ENCODE measurements around the gene FLT4.

The FLT4 gene

DNA sequence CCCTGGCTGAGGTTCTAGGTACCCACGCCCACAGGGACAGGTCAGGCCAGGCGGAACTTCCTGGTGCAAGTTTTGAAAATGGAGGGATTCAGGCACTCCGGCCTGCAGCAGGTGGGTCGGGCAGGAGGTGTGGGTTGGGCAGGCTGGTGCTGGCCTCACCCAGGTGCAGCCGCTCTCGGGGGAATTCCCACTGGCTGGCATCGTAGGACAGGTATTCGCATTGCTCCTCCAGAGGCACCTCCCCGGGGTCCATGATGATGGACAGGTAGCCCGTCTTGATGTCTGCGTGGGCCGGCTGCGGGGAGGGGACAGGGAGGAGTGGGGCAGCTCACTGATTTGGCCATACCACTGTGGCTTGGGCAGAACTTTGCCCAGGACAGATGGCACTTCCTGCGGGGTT lies 29.4 kb downstream of the FLT4 start:
- Histone ChIP-seq H3K4me3 (ENCODE audit: low read depth in 1 of 2, low read length in 2 of 2) (no peak overlapping the region), H3K27ac (ENCODE audit: low read depth, low read length) (no peak overlapping the region), H3K36me3 (ENCODE audit: control insufficient read depth in 1 of 2, insufficient read depth in 2 of 2, low read length in 2 of 2) (no peaks in the 10 kb centered on the region), H3K27me3 (ENCODE audit: control insufficient read depth in 1 of 2, insufficient read depth in 2 of 2, low read length in 2 of 2) (no peaks in the 10 kb centered on the region), H3K9me3 (ENCODE audit: control insufficient read depth in 1 of 2, low read length in 2 of 2) (no peaks in the 10 kb centered on the region), H3K9ac (ENCODE audit: low read depth in 1 of 2, low read length in 2 of 2) (no peak overlapping the region), H3K4me1 (ENCODE audit: control insufficient read depth in 1 of 2, insufficient read depth in 2 of 2, low read length in 2 of 2) (no peaks in the 10 kb centered on the region)

DNA sequence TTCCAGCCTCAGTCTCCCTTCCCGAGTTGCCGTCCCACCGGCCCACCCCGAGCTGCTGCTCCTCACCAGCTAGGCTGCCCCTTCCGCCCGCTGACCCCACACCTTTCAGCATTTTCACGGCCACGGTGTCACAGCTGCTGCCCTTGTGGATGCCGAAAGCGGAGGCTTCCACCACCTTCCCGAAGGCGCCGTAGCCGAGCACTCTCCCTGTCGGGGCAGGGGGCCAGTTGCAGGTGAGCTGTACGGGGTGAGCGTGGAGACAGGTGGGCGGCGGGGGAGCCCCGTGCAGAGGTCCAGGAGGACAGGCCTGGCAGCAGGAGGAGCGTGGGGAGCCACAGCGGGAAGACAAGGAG lies 29.9 kb downstream of the FLT4 start:
- Histone ChIP-seq H3K27ac (ENCODE audit: low read depth, low read length) (no peak overlapping the region), H3K9ac (ENCODE audit: low read depth in 1 of 2, low read length in 2 of 2) (no peak overlapping the region), H3K4me1 (ENCODE audit: control insufficient read depth in 1 of 2, insufficient read depth in 2 of 2, low read length in 2 of 2) (no peaks in the 10 kb centered on the region), H3K27me3 (ENCODE audit: control insufficient read depth in 1 of 2, insufficient read depth in 2 of 2, low read length in 2 of 2) (no peaks in the 10 kb centered on the region), H3K9me3 (ENCODE audit: control insufficient read depth in 1 of 2, low read length in 2 of 2) (no peaks in the 10 kb centered on the region), H3K4me3 (ENCODE audit: low read depth in 1 of 2, low read length in 2 of 2) (no peak overlapping the region), H3K36me3 (ENCODE audit: control insufficient read depth in 1 of 2, insufficient read depth in 2 of 2, low read length in 2 of 2) (no peaks in the 10 kb centered on the region)

DNA sequence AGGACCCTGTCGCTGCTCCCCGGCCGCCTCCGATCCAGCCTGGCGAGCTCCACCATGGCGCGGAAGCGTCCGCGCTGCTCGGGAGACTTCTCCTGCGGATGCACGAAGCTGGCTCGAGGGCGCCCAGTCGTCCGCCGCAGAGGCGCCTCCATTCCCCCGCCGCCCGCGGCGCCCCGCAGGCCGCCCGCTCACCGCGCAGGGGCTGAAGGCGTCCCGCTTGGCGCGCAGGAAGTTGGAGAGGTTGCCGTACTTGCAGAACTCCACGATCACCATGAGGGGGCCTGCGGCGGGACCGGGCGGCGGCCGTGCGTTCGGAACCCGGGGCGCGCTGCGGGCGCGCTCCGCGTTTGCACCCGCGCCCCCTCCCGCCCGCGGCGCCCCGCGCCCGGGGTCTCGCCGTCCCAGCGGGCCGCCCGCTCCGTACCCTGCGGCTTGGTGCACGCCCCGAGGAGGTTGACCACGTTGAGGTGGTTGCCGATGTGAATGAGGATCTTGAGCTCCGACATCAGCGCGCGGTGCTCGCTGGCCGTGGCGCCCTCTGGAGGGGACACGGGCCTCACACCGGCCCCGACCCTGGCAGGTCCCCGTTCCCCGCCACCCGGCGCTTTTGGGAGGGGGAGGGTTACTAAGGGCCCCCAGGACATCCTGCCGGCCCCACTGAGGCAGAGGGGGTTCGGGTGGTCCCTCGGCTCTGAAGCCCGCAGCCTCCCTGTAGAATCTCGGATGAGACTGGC lies 30.4 kb downstream of the FLT4 start:
- no peaks in the 10 kb centered on the region for H3K4me1 ChIP-seq (ENCODE audit: control insufficient read depth in 1 of 2, insufficient read depth in 2 of 2, low read length in 2 of 2)
- no peaks in the 10 kb centered on the region for H3K9me3 ChIP-seq (ENCODE audit: control insufficient read depth in 1 of 2, low read length in 2 of 2)
- H3K36me3 ChIP-seq (ENCODE audit: control insufficient read depth in 1 of 2, insufficient read depth in 2 of 2, low read length in 2 of 2): no peaks in the 10 kb centered on the region
- H3K9ac ChIP-seq (ENCODE audit: low read depth in 1 of 2, low read length in 2 of 2): no peak overlapping the region
- no peaks in the 10 kb centered on the region for H3K27me3 ChIP-seq (ENCODE audit: control insufficient read depth in 1 of 2, insufficient read depth in 2 of 2, low read length in 2 of 2)
- H3K27ac ChIP-seq (ENCODE audit: low read depth, low read length): no peak overlapping the region
- no peak overlapping the region for H3K4me3 ChIP-seq (ENCODE audit: low read depth in 1 of 2, low read length in 2 of 2)

DNA sequence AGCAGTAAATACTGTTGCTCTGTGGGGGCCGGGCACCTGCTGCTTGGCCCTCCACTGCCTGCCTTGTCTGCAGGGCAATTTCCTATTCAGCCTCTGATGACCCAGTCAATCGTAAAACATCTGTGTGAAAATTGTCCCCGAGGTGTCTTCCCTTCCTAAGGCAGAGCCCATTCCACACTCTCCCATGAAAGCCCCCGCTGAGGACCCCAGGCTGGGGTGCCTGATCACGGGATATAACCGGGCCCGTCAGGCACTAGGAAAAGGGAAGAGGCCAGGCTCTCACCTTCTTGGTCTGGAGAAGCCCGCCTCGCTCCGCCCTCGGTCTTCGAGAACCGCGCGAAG lies 30.9 kb downstream of the FLT4 start:
- Histone ChIP-seq H3K27me3 (ENCODE audit: control insufficient read depth in 1 of 2, insufficient read depth in 2 of 2, low read length in 2 of 2) (no peaks in the 10 kb centered on the region), H3K4me1 (ENCODE audit: control insufficient read depth in 1 of 2, insufficient read depth in 2 of 2, low read length in 2 of 2) (no peaks in the 10 kb centered on the region), H3K36me3 (ENCODE audit: control insufficient read depth in 1 of 2, insufficient read depth in 2 of 2, low read length in 2 of 2) (no peaks in the 10 kb centered on the region), H3K9me3 (ENCODE audit: control insufficient read depth in 1 of 2, low read length in 2 of 2) (no peaks in the 10 kb centered on the region), H3K9ac (ENCODE audit: low read depth in 1 of 2, low read length in 2 of 2) (no peak overlapping the region), H3K4me3 (ENCODE audit: low read depth in 1 of 2, low read length in 2 of 2) (no peak overlapping the region), H3K27ac (ENCODE audit: low read depth, low read length) (no peak overlapping the region)

DNA sequence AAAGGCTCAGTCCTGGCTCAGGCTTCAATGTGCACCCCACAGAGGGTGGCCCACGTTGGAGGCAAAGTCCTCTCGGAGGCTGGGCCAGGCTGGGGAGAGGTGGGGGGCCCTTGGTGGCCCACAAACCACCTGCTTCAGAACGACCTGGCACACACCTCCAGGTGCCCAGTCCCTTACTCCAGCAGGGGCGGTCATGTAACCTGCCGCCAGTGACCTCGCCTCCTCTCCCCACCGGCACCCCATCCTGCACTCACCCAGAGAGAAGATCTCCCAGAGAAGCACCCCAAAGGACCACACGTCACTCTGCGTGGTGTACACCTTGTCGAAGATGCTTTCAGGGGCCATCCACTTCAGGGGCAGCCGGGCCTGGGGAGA lies 35.6 kb downstream of the FLT4 start:
- no peak overlapping the region for H3K4me3 ChIP-seq (ENCODE audit: low read depth in 1 of 2, low read length in 2 of 2)

DNA sequence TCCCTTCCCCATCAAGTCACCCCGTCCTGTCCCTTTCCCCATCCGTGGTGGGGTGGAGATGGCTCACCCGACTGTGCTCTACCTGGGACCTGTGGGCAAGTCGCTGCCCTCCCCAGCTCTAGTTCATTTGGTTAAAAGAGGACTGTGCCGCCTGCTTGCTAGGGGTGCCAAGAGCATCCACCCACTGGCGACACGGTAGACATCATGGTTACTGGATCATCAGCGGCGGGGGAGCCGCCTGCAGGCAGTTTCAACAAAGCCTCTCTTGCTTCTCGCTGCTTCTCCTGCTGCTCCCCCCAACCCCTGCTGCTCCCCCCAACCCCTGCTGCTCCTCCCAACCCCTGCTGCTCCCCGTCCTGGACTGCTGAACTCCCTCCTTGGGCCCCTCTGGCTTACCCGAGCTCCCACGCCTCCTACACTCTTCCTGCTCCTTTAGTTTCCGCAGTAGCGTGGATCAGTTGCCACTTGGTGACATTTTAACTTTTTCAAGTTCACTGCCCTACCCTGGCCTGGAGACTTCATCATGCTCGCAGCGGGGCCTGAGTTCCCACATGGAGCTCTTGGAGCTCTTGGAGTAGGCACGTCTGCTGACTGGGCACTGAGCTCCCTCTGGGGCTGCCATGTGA lies 36.1 kb downstream of the FLT4 start:
- no peak overlapping the region for H3K9ac ChIP-seq (ENCODE audit: low read depth in 1 of 2, low read length in 2 of 2)
- H3K27me3 ChIP-seq (ENCODE audit: control insufficient read depth in 1 of 2, insufficient read depth in 2 of 2, low read length in 2 of 2): no peaks in the 10 kb centered on the region
- no peaks in the 10 kb centered on the region for H3K9me3 ChIP-seq (ENCODE audit: control insufficient read depth in 1 of 2, low read length in 2 of 2)
- no peaks in the 10 kb centered on the region for H3K4me1 ChIP-seq (ENCODE audit: control insufficient read depth in 1 of 2, insufficient read depth in 2 of 2, low read length in 2 of 2)
- H3K27ac ChIP-seq (ENCODE audit: low read depth, low read length): no peak overlapping the region
- no peaks in the 10 kb centered on the region for H3K36me3 ChIP-seq (ENCODE audit: control insufficient read depth in 1 of 2, insufficient read depth in 2 of 2, low read length in 2 of 2)
- no peak overlapping the region for H3K4me3 ChIP-seq (ENCODE audit: low read depth in 1 of 2, low read length in 2 of 2)

More for the DNA sequence above, 35.6 kb downstream of the FLT4 start:
- Histone ChIP-seq H3K9me3 (ENCODE audit: control insufficient read depth in 1 of 2, low read length in 2 of 2) (no peaks in the 10 kb centered on the region), H3K27ac (ENCODE audit: low read depth, low read length) (no peak overlapping the region), H3K4me1 (ENCODE audit: control insufficient read depth in 1 of 2, insufficient read depth in 2 of 2, low read length in 2 of 2) (no peaks in the 10 kb centered on the region), H3K36me3 (ENCODE audit: control insufficient read depth in 1 of 2, insufficient read depth in 2 of 2, low read length in 2 of 2) (no peaks in the 10 kb centered on the region), H3K9ac (ENCODE audit: low read depth in 1 of 2, low read length in 2 of 2) (no peak overlapping the region), H3K27me3 (ENCODE audit: control insufficient read depth in 1 of 2, insufficient read depth in 2 of 2, low read length in 2 of 2) (no peaks in the 10 kb centered on the region)

DNA sequence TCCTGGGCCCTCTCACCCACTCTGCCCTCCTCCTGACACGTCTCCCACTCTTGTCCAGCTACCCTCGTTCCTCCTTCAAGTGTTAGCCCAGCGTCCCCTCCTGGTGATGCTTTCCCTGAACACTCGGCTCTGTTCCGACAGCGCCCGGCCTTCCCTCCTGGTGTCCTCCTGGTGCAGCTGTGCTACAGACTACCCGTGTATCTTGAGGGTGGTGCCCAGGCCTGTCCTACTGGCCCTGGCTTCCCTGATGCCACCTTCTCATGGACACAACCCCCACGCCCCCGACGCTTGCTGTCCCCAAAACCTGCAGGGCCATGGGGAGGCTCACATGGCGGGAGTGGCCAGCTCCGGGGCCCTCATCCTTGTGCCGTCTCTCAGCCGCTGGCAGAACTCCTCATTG lies 36.7 kb downstream of the FLT4 start:
- Histone ChIP-seq H3K4me1 (ENCODE audit: control insufficient read depth in 1 of 2, insufficient read depth in 2 of 2, low read length in 2 of 2) (no peaks in the 10 kb centered on the region), H3K36me3 (ENCODE audit: control insufficient read depth in 1 of 2, insufficient read depth in 2 of 2, low read length in 2 of 2) (no peaks in the 10 kb centered on the region), H3K27me3 (ENCODE audit: control insufficient read depth in 1 of 2, insufficient read depth in 2 of 2, low read length in 2 of 2) (no peaks in the 10 kb centered on the region), H3K9ac (ENCODE audit: low read depth in 1 of 2, low read length in 2 of 2) (no peak overlapping the region), H3K27ac (ENCODE audit: low read depth, low read length) (no peak overlapping the region), H3K9me3 (ENCODE audit: control insufficient read depth in 1 of 2, low read length in 2 of 2) (no peaks in the 10 kb centered on the region), H3K4me3 (ENCODE audit: low read depth in 1 of 2, low read length in 2 of 2) (no peak overlapping the region)

DNA sequence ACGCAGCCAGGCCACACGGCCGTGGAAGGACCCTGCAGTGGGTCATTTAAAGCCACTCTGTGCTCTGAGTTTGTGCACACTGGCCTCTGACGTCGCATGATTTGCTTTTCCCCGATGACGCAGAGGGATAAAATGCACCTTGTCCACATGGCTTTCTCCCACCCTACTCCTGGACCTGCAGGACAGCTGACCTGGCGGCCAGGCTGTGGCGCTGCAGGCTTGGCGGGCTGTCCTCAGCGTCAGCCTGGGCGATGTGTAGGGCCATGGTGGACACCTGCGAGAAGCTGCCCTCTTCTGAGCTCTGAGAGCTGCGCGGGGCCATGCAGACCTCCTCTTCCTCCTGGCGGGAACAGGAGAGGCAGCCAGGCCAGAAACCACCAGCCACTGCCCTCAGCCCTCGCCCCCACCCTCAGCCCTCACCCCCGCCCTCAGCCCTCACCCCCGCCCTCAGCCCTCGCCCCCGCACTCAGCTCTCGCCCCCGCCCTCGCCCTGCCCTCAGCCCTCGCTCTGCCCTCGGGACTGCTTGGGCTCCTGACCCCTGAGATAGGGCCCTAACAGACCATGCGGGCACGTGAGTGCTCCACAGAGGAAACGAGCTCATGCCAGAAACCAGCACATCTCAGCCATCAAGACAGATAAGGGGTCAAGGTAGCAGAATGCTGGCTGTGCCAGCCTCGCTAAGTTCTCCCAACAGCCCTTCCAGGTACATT lies 38.1 kb downstream of the FLT4 start:
- H3K4me1 ChIP-seq (ENCODE audit: control insufficient read depth in 1 of 2, insufficient read depth in 2 of 2, low read length in 2 of 2): no peaks in the 10 kb centered on the region
- no peaks in the 10 kb centered on the region for H3K27me3 ChIP-seq (ENCODE audit: control insufficient read depth in 1 of 2, insufficient read depth in 2 of 2, low read length in 2 of 2)
- H3K4me3 ChIP-seq (ENCODE audit: low read depth in 1 of 2, low read length in 2 of 2): no peak overlapping the region
- no peak overlapping the region for H3K27ac ChIP-seq (ENCODE audit: low read depth, low read length)
- H3K36me3 ChIP-seq (ENCODE audit: control insufficient read depth in 1 of 2, insufficient read depth in 2 of 2, low read length in 2 of 2): no peaks in the 10 kb centered on the region
- no peak overlapping the region for H3K9ac ChIP-seq (ENCODE audit: low read depth in 1 of 2, low read length in 2 of 2)
- no peaks in the 10 kb centered on the region for H3K9me3 ChIP-seq (ENCODE audit: control insufficient read depth in 1 of 2, low read length in 2 of 2)

DNA sequence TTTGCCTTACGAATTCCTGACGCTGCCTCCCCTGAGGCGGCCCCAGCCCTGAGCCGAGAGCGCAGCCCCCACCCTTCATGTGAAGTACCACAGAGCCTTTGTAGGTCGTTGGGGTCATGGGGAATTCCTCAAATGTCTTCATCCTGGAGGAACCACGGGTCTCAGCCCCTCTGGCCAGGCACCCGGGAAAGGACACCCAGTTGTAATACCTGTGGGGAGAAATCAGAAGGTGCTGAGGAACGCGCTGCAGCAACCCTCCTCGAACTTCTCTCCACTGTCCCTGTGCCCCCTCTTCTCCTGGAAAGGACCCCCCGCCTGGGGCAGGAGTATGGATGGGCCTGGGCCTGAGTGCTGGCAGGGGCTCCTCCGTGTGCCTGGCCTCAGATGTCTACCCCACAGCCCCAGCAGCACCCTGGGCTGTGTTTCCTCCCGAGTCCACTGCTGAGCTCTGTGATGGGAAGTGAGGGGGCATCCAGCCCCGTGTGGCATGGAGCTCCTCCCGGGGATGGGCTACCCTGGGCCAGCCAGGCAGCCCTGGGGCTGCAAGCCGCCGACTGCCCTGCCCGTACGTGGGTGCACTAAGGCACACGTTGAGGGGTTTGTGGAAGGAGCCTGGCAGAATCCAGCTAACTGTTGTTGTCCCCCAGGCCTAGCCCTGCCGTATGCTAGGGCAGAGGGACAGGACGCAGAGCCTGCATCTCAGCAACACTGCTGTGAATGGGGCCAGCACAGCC lies 39.4 kb downstream of the FLT4 start:
- H3K4me3 ChIP-seq (ENCODE audit: low read depth in 1 of 2, low read length in 2 of 2): no peak overlapping the region
- H3K4me1 ChIP-seq (ENCODE audit: control insufficient read depth in 1 of 2, insufficient read depth in 2 of 2, low read length in 2 of 2): no peaks in the 10 kb centered on the region

DNA sequence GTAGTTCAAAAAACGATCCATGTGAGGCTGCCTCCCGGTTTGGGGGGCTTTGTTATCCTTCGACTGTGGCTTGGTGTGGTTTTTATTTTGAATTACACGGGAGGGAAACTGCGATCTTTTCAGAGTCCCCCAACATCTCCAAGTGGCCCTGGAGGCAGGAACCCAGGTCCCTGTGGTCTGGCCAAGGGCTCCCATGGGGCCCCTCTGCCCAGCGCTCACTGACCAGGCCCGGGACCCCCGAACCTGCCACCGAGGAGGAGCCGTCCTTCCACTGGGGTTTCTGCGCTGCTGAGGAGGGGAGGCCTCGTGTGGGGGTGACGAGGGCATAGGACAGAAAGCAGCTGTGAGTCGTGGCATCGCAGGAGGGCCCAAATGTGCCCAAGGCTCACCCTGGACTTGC lies 40.0 kb downstream of the FLT4 start:
- Histone ChIP-seq H3K9me3 (ENCODE audit: control insufficient read depth in 1 of 2, low read length in 2 of 2) (no peaks in the 10 kb centered on the region), H3K27me3 (ENCODE audit: control insufficient read depth in 1 of 2, insufficient read depth in 2 of 2, low read length in 2 of 2) (no peaks in the 10 kb centered on the region), H3K27ac (ENCODE audit: low read depth, low read length) (no peak overlapping the region), H3K4me1 (ENCODE audit: control insufficient read depth in 1 of 2, insufficient read depth in 2 of 2, low read length in 2 of 2) (no peaks in the 10 kb centered on the region), H3K4me3 (ENCODE audit: low read depth in 1 of 2, low read length in 2 of 2) (no peak overlapping the region), H3K36me3 (ENCODE audit: control insufficient read depth in 1 of 2, insufficient read depth in 2 of 2, low read length in 2 of 2) (no peaks in the 10 kb centered on the region), H3K9ac (ENCODE audit: low read depth in 1 of 2, low read length in 2 of 2) (no peak overlapping the region)

More for the DNA sequence above, 39.4 kb downstream of the FLT4 start:
- Histone ChIP-seq H3K36me3 (ENCODE audit: control insufficient read depth in 1 of 2, insufficient read depth in 2 of 2, low read length in 2 of 2) (no peaks in the 10 kb centered on the region), H3K9me3 (ENCODE audit: control insufficient read depth in 1 of 2, low read length in 2 of 2) (no peaks in the 10 kb centered on the region), H3K27ac (ENCODE audit: low read depth, low read length) (no peak overlapping the region), H3K27me3 (ENCODE audit: control insufficient read depth in 1 of 2, insufficient read depth in 2 of 2, low read length in 2 of 2) (no peaks in the 10 kb centered on the region), H3K9ac (ENCODE audit: low read depth in 1 of 2, low read length in 2 of 2) (no peak overlapping the region)
